Hypothalamus (tissue), 51 donors: ENCODE measurements around the gene MATK.

Experiments used
- DNase-seq, 51 donors: peaks; one replicate each; lab custom pipeline; 2025; lab: John Stamatoyannopoulos, UW

The MATK gene

GRCh38 chr19:3792114-3792513, 5.9 kb upstream of the MATK start:
- no peak for DNase-seq

GRCh38 chr19:3790941-3791340, 4.8 kb upstream of the MATK start:
- no peak for DNase-seq

- no peak for DNase-seq
Observed at GRCh38 chr19:3790209-3790734, 4.1 kb upstream of the MATK start.

- no peak for DNase-seq
Observed at GRCh38 chr19:3788996-3789778, 3.0 kb upstream of the MATK start.

- peak in 5 of 51 donors; percentile 7 to 21 (median 15) for DNase-seq
Observed at GRCh38 chr19:3785451-3785937, 687 bp downstream of the MATK start.

GRCh38 chr19:3784607-3785450, 1.4 kb downstream of the MATK start:
- peak in 1 of 51 donors; percentile 11 for DNase-seq

- no peak for DNase-seq
Observed at GRCh38 chr19:3783660-3784584, 2.3 kb downstream of the MATK start.

GRCh38 chr19:3782903-3783302, 3.3 kb downstream of the MATK start:
- DNase-seq: no peak

GRCh38 chr19:3782330-3782729, 3.9 kb downstream of the MATK start:
- no peak for DNase-seq

- no peak for DNase-seq
Observed at GRCh38 chr19:3781603-3782002, 4.6 kb downstream of the MATK start.

GRCh38 chr19:3780786-3781304, 5.3 kb downstream of the MATK start:
- no peak for DNase-seq

GRCh38 chr19:3778899-3779723, 7.1 kb downstream of the MATK start:
- no peak for DNase-seq

GRCh38 chr19:3778104-3778867, 7.9 kb downstream of the MATK start:
- no peak for DNase-seq

- no peak for DNase-seq
Observed at GRCh38 chr19:3776479-3777040, 9.6 kb downstream of the MATK start.

- DNase-seq: no peak
Observed at GRCh38 chr19:3775831-3776230, 10.3 kb downstream of the MATK start.

- DNase-seq: no peak
Observed at GRCh38 chr19:3775374-3775711, 10.8 kb downstream of the MATK start.

- no peak for DNase-seq
Observed at GRCh38 chr19:3774621-3775373, 11.4 kb downstream of the MATK start.
